DMS53 treated with DMSO at 0.1 percent for 48 hours (cell line): ENCODE results near the gene MIB1.

Source experiments
- DNase-seq: peaks from one replicate; lab custom pipeline; 2025; ENCODE audit not compliant: unreplicated experiment; lab: John Stamatoyannopoulos, UW

MIB1 gene

DNA sequence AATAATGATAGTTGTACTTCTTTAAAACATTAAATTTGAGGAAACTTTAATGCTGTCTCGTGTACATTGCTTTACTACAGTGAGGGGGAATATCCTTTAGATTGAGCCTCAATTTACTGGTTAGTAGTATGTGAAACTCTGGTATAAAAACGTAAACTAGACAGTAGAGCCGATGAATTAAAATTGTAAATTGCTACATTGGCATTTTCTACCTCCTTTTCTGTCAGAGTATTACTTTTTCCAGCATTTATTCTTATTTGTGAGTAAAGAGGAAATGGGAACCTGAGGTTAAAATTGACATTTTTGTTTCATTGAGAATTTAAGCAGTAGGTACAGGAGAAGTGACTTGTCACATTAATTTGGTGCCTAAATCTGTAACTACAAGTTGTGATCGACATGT, 128.2 kb downstream of the MIB1 start:
- no peak for DNase-seq

DNA sequence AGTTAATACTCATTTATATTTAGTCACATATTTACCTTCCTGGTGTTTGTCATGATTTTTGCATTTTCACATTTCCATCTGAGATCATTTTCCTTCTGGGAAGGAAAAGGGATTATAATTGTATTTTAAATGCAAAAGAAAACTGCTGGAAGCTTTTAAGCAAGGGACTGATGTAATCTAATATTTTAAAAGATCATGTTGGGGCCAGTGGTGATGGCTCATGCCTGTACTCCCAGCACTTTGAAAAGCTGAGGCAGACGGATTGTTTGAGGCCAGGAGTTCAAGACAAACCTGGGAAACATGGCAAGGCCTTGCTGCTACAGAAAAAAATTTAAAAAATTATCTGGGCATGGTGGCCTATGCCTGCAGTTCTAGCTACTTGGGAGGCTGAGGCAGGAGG, 149.0 kb downstream of the MIB1 start:
- DNase-seq: no peak

DNA sequence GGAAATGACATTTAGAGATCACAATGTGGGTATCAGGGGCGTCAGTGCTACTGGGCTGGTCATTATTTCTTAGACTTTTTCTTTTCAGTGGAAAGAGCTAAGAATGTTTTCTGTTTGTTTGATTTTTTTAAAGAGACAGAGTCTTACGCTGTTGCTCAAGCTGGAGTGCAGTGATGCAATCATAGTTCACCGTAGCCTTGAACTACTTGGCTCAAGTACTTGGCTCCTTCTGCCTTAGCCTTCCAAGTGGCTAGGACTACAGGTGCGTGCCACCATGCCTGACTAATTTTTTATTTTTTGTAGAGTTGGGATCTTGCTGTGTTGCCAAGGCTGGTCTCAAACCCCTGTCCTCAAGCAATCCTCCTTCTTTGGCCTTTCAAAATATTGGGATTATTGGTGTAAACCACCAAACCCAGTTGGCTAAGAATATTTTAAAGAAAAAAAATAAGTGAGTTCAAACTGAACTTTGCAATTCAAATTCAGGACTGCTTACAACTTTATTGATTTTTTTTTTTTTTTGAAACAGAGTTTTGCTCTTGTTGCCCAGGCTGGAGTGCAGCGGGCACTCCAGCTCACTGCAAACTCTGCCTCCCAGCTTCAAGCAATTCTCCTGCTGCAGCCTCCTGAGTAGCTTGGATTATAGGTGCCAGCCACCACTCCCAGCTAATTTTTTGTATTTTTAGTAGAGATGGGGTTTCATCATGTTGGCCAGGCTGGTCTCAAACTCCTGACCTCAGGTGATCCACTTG, 154.2 kb downstream of the MIB1 start:
- no peak for DNase-seq

DNA sequence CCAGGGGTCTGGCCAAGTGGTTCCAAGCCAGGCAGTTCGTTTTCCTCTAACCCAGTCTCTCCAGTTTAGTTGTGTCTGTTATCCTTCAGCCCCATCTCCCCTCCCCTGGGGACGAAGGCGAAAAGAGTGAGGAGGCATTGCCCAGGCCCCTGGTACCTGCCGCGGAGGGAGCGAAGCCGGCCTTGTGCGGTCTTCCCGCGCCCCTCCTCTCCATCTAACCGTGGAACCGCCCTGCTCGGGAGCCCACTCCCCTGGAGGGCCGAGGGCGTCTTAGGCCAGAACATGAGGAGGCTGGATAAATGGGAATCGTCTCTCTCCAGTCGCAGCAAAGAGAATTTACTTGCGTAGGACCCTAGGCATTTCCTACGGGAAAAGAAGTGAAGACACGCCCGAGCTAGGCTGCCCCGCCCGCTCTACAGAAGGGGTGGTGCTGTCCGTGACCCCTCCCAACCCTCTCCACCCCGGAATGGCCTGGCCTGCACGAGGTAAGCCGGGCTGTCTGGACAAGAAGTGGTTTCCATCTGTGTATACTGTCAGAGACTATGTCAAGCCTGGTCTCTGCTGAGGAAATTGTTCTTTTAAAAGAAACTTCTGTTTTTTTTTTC, 156.2 kb downstream of the MIB1 start:
- DNase-seq: no peak

DNA sequence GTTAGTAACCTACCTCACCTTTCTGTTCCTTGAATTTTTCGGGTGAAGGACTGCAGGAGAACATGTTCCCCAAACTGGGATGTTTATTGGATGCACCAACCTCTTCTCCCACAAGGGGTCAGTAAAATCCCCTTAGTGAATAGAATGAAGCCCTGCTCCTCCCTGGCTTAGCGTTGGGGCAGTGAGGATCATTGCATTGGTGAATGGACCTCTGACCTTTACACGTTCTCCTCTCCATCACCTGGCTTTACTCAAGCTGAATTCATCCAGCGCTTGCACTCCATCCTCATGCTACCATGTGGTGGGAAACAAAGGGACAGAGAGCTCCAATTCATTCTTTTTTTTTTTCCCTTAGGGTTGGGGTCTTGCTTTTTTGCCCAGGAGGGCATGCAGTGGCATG, 157.2 kb downstream of the MIB1 start:
- peak; percentile 24 for DNase-seq

DNA sequence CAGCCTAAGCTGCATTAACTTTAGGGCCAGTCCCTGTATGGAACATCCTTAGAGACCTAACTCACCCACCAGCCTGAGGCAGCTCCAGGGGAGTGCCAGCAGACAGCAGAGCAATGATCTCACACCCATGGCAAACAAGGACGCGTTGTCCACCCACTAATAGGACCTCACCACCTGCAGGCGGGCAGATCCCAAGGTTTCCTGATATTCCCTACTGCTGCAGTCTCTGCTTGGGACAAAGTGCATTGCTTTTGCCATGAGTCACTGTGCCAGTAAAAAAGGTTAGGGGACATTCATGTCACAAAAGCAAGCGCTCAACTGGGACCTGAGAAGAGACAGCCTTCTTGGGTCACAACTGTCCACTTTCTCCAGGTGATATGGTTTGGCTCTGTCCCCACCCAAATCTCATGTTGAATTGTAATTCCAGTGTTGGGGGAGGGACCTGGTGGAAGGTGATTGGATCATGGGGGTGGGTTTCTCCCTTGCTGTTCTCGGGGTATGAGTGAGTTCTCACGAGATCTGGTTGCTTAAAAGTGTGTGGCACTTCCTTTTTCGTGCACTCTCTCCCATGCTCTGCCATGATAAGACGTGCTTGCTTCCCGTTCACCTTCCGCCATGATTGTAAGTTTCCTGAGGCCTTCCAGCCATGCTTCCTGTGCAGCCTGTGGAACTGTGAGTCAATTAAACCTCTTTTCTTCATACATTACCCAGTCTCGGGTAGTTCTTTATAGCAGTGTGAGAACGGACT, 160.2 kb downstream of the MIB1 start:
- DNase-seq: no peak

DNA sequence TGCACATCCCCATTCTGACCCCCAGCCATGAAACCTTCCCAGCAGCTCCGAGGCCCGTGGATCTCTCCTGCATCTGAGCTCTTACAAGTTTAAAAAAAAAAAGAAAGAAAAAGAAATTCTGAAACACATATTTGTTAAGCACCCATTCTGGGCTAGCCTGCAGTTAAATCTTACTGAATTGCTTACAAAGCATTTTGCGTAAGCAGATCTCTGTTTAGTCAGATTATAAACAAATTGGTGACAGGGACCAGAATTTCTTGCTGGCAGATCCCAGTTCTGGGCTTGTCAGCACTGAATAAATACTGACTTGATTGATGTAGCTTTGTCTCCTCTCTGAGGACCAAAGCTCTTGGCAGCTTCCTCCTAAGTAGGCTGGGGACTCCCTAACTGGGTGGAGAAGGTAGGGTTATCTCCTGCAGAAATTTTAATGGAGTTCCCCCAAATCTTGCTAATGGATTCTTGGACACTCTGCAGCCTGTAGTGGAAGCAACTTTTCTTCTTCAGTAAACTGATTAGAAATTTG, 160.9 kb downstream of the MIB1 start:
- no peak for DNase-seq

DNA sequence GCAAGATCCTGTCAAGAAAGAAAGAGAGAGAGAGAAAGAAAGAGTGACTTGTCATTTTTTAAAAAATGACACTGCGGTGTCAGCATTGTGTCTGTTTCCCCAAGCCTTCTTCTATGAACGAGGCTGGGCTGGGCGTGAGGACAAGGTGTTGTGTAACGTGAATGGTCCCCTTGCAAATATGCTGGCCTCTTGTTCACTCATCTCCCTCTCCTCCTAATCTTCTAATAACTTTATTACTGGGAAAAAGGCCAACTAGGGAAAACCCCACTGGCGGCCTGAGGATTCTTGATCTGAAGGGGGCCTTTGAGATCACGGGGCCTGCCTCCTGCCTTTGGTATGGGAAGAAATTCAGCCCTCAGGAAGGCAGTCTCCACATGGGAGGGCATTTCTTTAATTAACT, 163.1 kb downstream of the MIB1 start:
- DNase-seq: no peak

DNA sequence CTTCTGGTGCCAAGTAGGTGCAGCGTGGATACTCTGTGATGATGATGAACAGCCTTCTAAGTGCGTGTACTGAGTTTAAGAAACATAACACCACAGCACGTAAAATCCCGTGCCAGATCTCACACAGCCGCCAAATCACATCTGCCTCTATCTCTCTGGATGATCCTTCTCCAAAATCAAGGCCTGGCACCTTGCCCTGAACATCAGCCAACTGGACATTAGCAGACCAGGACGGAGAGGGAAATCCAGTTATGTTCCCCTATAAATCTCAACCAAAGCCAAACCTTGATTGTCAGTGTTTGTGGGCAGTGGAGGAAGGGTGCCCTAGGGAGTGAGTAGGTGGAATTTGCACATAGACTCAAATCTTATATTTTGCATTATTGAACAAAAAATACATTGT, 164.3 kb downstream of the MIB1 start:
- DNase-seq: no peak

DNA sequence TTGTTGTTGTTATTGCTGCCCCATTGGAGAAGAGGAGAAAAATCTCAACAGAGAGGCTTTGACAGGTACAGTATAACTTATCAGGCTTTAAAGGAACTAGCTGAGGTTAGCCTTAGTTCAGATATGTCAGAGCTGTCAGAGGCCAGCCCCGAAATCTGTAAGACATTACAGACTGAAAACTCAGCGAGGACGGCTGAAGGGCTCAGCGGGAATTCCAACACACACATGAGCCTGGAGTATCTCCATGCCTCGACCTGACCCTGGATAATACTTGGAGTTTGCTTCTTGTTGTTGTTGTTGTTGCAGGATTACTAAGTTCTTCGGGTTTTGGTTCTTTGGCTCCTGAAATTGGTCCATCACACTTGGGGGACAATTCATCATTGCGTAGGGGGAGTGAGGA, 166.9 kb downstream of the MIB1 start:
- DNase-seq: no peak

DNA sequence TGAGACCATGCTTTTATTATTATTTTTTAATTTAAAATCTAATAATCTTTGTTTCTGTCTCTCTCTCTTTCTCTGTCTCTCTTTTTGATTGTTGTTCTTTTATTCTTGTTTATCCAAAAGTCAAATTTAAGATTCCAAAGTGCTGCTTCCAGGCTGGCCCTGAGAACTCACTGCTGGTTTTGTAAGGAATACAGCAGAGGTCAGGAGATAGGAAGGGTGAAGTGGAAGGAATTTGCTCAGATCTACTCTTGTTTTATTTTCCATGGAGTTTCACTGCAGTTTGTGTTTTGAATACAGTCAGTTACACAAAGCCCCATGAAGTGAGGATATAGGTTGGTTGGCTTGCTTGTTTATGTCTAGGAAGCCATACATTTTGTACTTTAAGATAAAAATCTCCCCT, 168.1 kb downstream of the MIB1 start:
- no peak for DNase-seq

DNA sequence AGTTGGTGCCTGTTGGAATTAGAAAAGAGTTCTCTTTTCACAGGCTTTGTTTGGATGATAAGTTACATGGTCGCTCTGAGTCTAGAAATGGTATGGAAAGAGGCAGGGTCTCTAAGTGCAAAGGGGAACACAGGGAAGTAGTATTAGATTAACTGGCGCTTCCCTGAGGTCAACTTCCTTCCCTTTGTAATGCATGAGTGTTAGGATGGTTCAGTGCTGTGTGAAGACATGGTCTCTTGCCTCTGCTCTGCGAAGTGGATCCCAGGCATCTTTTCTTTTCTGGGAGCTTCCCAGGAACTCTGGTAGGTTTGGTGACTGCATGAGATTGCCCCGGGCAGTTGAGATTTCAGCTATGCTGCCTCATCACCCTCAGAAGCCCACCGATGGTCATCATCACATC, 170.3 kb downstream of the MIB1 start:
- no peak for DNase-seq

DNA sequence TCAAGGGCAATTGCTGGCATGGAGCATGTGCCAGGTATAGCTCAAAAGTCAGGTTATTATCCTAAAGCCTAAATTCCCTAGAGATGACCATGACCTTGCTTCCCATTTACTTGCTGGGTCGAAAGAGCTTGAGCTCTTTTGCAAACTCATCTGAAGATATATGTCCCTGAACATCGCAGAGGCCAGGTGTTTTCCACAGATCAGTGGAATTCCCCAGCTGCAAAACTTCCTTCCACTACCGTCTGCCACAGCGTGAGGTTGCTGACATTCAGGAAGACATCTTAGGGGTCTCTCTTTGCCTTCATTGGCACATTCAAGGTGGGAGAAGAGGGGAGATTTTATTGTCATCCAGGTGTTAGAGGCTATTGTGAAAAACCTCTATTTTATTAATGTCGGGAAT, 171.0 kb downstream of the MIB1 start:
- no peak for DNase-seq

DNA sequence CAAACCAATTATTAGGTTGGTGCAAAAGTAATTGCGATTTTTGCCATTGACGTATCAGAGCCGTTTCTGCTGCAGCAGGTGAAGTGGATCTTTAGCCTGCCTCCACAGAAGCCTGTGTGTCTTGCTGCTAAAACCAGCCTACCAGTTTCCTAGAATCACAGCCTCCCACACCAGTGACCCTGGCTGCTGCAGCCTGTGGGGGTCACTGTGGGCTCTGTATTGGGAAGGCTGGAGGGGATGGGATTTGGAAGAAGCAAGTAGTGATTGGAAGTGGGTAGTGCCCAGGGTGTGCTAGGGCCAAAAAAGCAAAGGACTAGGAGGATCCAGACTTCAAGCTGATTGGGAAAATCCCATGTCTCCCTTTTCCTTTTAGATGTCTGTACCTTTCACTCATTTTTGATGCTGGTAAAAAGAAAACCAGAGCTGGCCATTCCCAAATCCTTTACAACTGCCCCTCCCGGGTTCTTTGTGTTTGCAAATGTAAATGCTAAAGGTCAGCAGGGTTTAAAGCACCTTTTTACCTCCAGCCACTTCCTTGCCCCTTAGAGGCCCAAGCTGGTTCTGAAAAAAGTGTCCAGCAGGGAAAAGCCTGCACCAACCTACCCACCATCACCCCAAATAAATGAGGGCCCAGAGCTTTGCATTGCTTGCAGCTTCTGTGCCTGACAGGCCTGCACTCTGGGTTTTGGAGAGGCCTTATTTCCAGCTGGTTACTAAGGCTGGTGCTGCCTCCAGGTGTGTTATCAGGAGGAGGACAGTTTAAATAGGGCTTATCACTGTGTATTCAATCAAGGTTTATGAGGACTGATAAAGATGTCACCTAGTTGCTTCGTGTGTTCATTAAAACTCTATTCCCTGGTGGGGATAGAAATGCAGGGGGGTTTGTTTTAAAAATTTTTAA, 172.0 kb downstream of the MIB1 start:
- no peak for DNase-seq

DNA sequence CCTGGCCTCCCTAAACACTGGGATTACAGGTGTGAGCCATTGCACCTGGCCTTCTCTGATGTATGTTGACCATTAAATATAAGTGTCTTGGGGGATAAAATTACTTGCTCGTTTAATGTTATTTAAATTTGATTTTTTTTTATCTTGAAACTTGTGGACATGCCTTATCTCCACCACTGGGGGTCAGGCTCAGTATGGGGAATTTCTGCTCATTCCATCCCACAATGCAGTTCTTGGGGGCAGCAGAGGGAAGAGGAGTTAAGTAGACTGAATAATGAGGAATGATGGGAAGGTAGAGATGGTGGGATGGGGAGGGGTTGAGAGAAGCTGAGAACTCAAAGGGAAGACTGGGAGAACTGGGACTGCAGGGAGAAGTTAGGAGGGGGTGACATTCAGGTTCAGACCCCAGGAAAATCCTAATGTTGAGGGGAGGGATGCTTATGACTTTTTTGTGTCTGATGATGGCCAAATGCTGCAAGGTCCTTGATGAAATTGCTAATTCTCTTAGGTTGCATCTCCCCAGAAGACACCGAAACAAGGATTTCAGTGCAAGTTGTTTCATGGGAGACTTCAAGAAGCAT, 174.2 kb downstream of the MIB1 start:
- DNase-seq: peak; percentile 20

DNA sequence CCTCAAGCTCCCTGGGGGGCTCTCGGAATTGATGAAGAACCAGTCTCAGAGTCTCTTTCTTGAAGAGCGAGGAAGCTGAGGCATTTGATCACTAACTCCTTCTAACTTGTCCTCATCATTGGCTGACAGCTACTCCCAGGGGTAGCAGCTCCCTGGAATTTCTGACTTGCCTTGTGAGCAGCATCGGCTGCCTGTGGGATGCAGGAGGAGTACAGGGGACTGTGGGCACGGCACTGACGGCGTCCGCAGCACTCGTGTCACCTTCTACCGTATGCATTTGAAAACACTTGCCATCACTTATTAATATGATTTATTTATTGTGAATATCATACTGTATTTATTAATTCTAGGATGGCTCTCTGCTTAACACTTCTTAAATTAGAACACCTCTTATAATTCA, 175.0 kb downstream of the MIB1 start:
- DNase-seq: no peak

DNA sequence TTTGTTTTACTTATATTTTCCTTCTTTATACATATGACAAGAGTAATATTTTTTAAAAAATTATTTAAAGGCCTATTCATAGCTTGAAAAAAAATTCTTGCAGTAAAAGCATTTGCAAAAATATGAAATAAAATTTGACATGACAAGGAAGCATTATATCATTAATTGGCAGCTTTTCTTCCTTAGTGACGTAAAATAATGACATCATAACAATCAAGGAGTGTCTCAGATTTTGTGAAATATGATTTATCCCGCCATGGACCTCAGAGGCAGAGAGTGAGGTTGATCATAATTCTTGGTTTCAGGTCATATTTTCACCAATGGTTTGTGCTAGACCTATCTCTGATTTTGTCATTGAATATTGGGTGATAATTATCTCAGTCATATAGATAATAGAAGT, 176.0 kb downstream of the MIB1 start:
- no peak for DNase-seq

DNA sequence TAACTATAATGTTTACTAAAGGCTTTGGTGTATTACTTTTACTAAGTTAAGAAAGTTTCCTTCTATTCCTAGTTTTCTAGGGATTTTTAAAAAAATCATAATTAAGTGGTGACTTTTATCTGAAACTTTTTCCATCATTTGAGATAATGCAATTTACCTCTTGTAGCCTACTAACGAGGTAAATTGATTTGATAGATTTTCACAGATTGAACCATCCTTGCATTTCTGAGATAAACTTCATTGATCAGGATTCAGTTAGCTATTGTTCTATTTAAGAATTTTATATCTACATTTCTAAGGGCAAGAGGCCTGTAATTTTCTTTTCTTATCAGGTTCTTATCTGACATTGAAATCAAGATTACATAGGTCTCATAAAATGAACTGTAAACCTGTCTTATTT, 178.1 kb downstream of the MIB1 start:
- DNase-seq: no peak
